ENCODE data around the gene RDH13. TPM values are rescaled to one million over a fixed set of nuclear protein-coding genes. Genes with fewer than 3 reads are reported as not detected.

The RDH13 gene
- total RNA-seq, 4 donors from 2014 or later: 93.2 to 146 (median 134) TPM

DNA sequence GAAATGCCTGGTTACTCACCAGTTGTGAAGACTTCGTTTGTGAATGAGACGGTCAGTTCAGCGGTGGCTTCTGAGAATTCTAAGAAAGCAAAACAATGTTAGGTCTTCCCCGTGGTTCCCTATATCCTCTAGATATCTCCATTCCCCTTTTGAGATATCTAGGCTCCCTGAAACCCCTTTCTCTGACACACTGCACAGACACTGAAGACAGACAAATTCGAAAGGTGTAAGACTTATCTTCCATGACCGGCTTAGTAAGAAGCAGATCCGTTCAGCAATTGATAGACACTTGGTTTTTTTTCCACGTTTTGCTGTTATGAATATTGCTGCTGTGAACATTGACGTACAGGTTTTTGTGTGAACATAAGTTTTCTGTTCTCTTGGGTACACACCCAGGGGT lies 44.3 kb downstream of the RDH13 start:
- DNase-seq (ENCODE audit: low spot score in 2 of 2): no peak
- no peak for TF ChIP-seq POLR2A (IDR thresholded peaks at IDR 0.05)
- TF ChIP-seq, protein P1, sequence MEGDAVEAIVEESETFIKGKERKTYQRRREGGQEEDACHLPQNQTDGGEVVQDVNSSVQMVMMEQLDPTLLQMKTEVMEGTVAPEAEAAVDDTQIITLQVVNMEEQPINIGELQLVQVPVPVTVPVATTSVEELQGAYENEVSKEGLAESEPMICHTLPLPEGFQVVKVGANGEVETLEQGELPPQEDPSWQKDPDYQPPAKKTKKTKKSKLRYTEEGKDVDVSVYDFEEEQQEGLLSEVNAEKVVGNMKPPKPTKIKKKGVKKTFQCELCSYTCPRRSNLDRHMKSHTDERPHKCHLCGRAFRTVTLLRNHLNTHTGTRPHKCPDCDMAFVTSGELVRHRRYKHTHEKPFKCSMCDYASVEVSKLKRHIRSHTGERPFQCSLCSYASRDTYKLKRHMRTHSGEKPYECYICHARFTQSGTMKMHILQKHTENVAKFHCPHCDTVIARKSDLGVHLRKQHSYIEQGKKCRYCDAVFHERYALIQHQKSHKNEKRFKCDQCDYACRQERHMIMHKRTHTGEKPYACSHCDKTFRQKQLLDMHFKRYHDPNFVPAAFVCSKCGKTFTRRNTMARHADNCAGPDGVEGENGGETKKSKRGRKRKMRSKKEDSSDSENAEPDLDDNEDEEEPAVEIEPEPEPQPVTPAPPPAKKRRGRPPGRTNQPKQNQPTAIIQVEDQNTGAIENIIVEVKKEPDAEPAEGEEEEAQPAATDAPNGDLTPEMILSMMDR (IDR thresholded peaks at IDR 0.05): no peak
- intact Hi-C loops (cut with DNase I; ENCODE audit: low total_unique reads): no loop called here
- 75 to 79% methylated on average over 9 of the region's 9 CpGs for WGBS, 2 donors
- H3K4me3 ChIP-seq (ENCODE audit: low read depth, poor library complexity, severe bottlenecking): no peak overlapping the region

DNA sequence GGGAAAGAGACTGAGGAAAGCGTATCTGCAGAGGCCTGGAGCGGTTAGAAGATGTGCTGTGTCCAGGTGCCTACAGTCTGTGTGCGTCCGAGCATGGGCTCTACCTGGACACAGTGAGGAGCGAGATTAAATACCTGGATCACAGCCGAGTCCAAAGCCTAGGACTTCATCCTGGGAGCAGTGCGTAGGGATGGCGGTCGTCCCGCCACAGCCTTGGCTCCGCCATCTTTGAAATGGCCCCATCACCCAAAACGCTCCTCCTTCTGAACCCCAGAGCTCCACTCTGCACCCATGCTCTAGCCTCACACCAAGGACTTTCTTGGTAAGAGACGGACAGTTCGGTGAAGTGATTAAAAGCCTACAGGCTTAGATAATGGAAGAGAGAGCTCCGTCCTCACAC lies 44.7 kb downstream of the RDH13 start:
- WGBS, 2 donors: 88% methylated on average over 15 of the region's 15 CpGs
- no peak for DNase-seq (ENCODE audit: low spot score in 2 of 2)
- intact Hi-C loops (cut with DNase I; ENCODE audit: low total_unique reads): no loop called here
- no peak for TF ChIP-seq POLR2A (IDR thresholded peaks at IDR 0.05)
- TF ChIP-seq, protein P1 (IDR thresholded peaks at IDR 0.05): no peak
- H3K4me3 ChIP-seq (ENCODE audit: low read depth, poor library complexity, severe bottlenecking): no peak overlapping the region

DNA sequence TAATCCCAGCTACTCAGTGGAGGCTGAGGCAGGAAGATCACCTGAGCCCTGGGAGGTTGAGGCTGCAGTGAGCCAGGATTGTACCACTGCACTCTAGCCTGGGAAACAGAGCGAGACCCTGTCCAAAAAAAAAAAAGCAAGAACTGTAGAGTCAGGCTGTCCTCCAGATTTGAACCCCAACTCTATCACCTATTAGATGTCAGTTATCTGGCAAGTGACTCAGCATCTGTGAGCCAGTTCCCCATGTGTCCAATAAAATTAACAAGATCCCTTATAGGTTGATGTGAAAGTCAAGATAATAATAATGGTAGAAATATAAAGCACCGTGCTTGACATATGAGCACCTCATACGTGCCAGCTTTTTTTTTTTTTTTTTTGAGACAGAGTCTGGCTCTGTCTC lies 46.9 kb downstream of the RDH13 start:
- no peak for TF ChIP-seq POLR2A (IDR thresholded peaks at IDR 0.05)
- TF ChIP-seq, protein P1 (IDR thresholded peaks at IDR 0.05): no peak
- 36 to 46% methylated on average over 3 of the region's 3 CpGs for WGBS, 2 donors
- intact Hi-C loops (cut with DNase I; ENCODE audit: low total_unique reads): no loop called here
- no peak for DNase-seq (ENCODE audit: low spot score in 2 of 2)
- H3K4me3 ChIP-seq (ENCODE audit: low read depth, poor library complexity, severe bottlenecking): no peak overlapping the region

DNA sequence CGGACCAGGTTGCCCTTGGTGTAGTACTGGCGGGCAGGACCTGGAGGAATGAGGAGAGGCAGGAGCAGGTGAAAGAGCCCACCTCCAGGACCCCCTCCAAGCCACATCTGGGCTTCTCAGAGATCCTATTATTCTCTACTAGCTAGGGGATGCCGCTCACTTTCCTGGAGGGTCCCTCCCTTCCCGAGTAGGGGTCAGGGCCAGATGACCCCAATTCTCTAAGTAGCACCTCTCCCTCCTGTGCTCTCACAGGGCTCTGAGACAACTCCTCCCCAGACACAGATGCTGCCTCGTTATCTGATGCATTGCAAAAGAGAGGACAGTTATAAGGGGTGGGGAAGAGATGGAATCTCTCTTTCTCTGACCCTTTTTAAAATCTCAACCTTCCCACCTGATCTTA lies 47.8 kb downstream of the RDH13 start:
- TF ChIP-seq, protein P1 (IDR thresholded peaks at IDR 0.05): no peak
- TF ChIP-seq POLR2A (IDR thresholded peaks at IDR 0.05): no peak
- WGBS, 2 donors: 61 to 72% methylated on average over 5 of the region's 5 CpGs
- no peak for DNase-seq (ENCODE audit: low spot score in 2 of 2)

DNA sequence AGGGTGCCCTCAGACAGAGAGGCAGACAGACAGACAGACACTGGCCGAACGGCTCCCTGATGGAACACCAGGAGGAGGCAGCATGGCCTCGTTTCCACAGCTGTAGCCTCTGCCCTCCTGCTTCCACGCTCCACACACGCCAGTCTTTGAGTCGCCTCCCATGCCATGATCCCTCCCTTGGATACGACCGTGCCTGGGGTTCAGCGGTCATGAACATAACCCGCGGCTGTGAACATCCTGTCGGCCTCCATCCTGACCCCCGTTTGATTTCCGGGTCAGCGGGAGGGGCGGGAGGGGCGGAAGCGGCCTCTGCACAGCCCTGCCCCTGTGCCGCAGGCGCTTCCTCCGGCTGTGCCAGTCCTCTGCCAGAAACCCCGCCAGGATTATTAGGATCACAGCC lies 48.2 kb downstream of the RDH13 start:
- WGBS, 2 donors: 86 to 89% methylated on average over 22 of the region's 22 CpGs
- intact Hi-C loops (cut with DNase I; ENCODE audit: low total_unique reads): no loop called here
- TF ChIP-seq, protein P1 (IDR thresholded peaks at IDR 0.05): no peak
- TF ChIP-seq POLR2A (IDR thresholded peaks at IDR 0.05): no peak
- no peak for DNase-seq (ENCODE audit: low spot score in 2 of 2)
- H3K4me3 ChIP-seq (ENCODE audit: low read depth, poor library complexity, severe bottlenecking): no peak overlapping the region

More for the DNA sequence above, 47.8 kb downstream of the RDH13 start:
- H3K4me3 ChIP-seq (ENCODE audit: low read depth, poor library complexity, severe bottlenecking): no peak overlapping the region
- intact Hi-C loops (cut with DNase I; ENCODE audit: low total_unique reads): no loop called here

DNA sequence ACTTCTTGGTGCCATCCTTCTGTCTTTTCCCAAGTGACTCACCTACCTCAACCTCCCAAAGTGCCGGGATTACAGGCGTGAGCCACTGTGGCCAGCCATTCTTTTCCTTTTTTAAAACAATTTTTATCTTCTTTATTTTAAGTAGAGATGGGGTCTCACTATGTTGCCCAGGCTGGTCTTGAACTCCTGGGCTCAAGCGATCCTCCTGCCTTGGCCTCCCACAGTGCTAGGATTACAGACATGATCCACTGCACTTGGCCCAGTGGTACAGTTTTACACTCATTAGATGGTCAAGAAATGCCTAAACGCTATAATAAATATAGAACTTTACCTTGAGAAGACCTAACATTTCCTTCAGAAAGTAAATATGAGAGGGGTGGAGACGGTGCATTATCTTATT lies 49.4 kb downstream of the RDH13 start:
- intact Hi-C loops (cut with DNase I; ENCODE audit: low total_unique reads): no loop called here
- H3K4me3 ChIP-seq (ENCODE audit: low read depth, poor library complexity, severe bottlenecking): no peak overlapping the region
- DNase-seq (ENCODE audit: low spot score in 2 of 2): no peak
- WGBS, 2 donors: 74 to 75% methylated on average over 5 of the region's 5 CpGs
- TF ChIP-seq, protein P1 (IDR thresholded peaks at IDR 0.05): no peak
- no peak for TF ChIP-seq POLR2A (IDR thresholded peaks at IDR 0.05)

All from lower leg skin (tissue), 4 donors.